ENCODE data around the gene NKX1-2. TPM values are rescaled to one million over a fixed set of nuclear protein-coding genes. Genes with fewer than 3 reads are reported as not detected.

NKX1-2 gene
- total and polyA plus RNA-seq, 2 experiments from 2014 or later: 9.8 to 39.4 TPM

- Histone ChIP-seq H3K4me2 (peak overlapping the region; percentile 34; the same call in 1 of the 2 replicates), H3K36me3 (ENCODE audit: insufficient read depth) (no peaks in the 10 kb centered on the region; the same call in 1 of the 2 replicates), H3K79me2 (replicated peaks; ENCODE audit: insufficient read depth) (peaks cover 68% of the 10 kb centered on the region), H3K4me1 (ENCODE audit: insufficient read depth) (peaks cover 27% of the 10 kb centered on the region), H3K9me2 (ENCODE audit: insufficient read depth) (no peaks in the 10 kb centered on the region), H3K27ac (ENCODE audit: low read depth) (no peak overlapping the region), H3F3A (replicated peaks; ENCODE audit: low read depth) (peaks cover 3% of the 10 kb centered on the region; the same call in 1 of the 2 replicates), H3K27me3 (ENCODE audit: insufficient read depth) (0 out of 2 replicates have a peak, but pooled peaks cover 2% of the 10 kb centered on the region), H2AFZ (no peak overlapping the region), H3K4me3 (no peak overlapping the region), H4K20me1 (replicated peaks; ENCODE audit: insufficient read depth) (peaks cover 21% of the 10 kb centered on the region)
- no peak for TF ChIP-seq JUNB (IDR thresholded peaks at IDR 0.05; ENCODE audit: unreplicated experiment)
- TF ChIP-seq ZNF114 (CRISPR knock-in tag; IDR thresholded peaks at IDR 0.05): no peak
- TF ChIP-seq, protein P1, sequence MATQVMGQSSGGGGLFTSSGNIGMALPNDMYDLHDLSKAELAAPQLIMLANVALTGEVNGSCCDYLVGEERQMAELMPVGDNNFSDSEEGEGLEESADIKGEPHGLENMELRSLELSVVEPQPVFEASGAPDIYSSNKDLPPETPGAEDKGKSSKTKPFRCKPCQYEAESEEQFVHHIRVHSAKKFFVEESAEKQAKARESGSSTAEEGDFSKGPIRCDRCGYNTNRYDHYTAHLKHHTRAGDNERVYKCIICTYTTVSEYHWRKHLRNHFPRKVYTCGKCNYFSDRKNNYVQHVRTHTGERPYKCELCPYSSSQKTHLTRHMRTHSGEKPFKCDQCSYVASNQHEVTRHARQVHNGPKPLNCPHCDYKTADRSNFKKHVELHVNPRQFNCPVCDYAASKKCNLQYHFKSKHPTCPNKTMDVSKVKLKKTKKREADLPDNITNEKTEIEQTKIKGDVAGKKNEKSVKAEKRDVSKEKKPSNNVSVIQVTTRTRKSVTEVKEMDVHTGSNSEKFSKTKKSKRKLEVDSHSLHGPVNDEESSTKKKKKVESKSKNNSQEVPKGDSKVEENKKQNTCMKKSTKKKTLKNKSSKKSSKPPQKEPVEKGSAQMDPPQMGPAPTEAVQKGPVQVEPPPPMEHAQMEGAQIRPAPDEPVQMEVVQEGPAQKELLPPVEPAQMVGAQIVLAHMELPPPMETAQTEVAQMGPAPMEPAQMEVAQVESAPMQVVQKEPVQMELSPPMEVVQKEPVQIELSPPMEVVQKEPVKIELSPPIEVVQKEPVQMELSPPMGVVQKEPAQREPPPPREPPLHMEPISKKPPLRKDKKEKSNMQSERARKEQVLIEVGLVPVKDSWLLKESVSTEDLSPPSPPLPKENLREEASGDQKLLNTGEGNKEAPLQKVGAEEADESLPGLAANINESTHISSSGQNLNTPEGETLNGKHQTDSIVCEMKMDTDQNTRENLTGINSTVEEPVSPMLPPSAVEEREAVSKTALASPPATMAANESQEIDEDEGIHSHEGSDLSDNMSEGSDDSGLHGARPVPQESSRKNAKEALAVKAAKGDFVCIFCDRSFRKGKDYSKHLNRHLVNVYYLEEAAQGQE (IDR thresholded peaks at IDR 0.05; ENCODE audit: unreplicated experiment): no peak
- ATAC-seq (no peak), DNase-seq (ENCODE audit: low spot score) (no peak)
- peaks cover 17% of the 10 kb centered on the region for H3K27me3 Mint-ChIP-seq (ENCODE audit: insufficient read depth, low read depth, poor library complexity)
- H3K9me3 Mint-ChIP-seq: no peaks in the 10 kb centered on the region
- H3K4me3 Mint-ChIP-seq: no peak overlapping the region
- peaks cover 16% of the 10 kb centered on the region; the same call in 2 of the 3 replicates for H3K36me3 Mint-ChIP-seq (ENCODE audit: low read depth)
- peaks cover 30% of the 10 kb centered on the region for H3K4me1 Mint-ChIP-seq
- no peak overlapping the region; the same call in 1 of the 2 replicates for H3K27ac Mint-ChIP-seq
Measured at GRCh38 chr10:124415210-124415609, 34.6 kb downstream of the NKX1-2 start.

GRCh38 chr10:124414076-124414475 lies 35.8 kb downstream of the NKX1-2 start:
- DNase-seq (ENCODE audit: low spot score): no peak
- TF ChIP-seq EZH2 (IDR thresholded peaks at IDR 0.05; ENCODE audit: low read depth, unreplicated experiment) (no peak), EZH2phosphoT487 (IDR thresholded peaks at IDR 0.05; ENCODE audit: unreplicated experiment) (no peak), NANOG (IDR thresholded peaks at IDR 0.05; ENCODE audit: borderline replicate concordance) (no peak), POLR2AphosphoS5 (IDR thresholded peaks at IDR 0.05; ENCODE audit: low read depth) (no peak)
- TF ChIP-seq, protein P1 (IDR thresholded peaks at IDR 0.05; ENCODE audit: unreplicated experiment): no peak
- TF ChIP-seq, protein P2, sequence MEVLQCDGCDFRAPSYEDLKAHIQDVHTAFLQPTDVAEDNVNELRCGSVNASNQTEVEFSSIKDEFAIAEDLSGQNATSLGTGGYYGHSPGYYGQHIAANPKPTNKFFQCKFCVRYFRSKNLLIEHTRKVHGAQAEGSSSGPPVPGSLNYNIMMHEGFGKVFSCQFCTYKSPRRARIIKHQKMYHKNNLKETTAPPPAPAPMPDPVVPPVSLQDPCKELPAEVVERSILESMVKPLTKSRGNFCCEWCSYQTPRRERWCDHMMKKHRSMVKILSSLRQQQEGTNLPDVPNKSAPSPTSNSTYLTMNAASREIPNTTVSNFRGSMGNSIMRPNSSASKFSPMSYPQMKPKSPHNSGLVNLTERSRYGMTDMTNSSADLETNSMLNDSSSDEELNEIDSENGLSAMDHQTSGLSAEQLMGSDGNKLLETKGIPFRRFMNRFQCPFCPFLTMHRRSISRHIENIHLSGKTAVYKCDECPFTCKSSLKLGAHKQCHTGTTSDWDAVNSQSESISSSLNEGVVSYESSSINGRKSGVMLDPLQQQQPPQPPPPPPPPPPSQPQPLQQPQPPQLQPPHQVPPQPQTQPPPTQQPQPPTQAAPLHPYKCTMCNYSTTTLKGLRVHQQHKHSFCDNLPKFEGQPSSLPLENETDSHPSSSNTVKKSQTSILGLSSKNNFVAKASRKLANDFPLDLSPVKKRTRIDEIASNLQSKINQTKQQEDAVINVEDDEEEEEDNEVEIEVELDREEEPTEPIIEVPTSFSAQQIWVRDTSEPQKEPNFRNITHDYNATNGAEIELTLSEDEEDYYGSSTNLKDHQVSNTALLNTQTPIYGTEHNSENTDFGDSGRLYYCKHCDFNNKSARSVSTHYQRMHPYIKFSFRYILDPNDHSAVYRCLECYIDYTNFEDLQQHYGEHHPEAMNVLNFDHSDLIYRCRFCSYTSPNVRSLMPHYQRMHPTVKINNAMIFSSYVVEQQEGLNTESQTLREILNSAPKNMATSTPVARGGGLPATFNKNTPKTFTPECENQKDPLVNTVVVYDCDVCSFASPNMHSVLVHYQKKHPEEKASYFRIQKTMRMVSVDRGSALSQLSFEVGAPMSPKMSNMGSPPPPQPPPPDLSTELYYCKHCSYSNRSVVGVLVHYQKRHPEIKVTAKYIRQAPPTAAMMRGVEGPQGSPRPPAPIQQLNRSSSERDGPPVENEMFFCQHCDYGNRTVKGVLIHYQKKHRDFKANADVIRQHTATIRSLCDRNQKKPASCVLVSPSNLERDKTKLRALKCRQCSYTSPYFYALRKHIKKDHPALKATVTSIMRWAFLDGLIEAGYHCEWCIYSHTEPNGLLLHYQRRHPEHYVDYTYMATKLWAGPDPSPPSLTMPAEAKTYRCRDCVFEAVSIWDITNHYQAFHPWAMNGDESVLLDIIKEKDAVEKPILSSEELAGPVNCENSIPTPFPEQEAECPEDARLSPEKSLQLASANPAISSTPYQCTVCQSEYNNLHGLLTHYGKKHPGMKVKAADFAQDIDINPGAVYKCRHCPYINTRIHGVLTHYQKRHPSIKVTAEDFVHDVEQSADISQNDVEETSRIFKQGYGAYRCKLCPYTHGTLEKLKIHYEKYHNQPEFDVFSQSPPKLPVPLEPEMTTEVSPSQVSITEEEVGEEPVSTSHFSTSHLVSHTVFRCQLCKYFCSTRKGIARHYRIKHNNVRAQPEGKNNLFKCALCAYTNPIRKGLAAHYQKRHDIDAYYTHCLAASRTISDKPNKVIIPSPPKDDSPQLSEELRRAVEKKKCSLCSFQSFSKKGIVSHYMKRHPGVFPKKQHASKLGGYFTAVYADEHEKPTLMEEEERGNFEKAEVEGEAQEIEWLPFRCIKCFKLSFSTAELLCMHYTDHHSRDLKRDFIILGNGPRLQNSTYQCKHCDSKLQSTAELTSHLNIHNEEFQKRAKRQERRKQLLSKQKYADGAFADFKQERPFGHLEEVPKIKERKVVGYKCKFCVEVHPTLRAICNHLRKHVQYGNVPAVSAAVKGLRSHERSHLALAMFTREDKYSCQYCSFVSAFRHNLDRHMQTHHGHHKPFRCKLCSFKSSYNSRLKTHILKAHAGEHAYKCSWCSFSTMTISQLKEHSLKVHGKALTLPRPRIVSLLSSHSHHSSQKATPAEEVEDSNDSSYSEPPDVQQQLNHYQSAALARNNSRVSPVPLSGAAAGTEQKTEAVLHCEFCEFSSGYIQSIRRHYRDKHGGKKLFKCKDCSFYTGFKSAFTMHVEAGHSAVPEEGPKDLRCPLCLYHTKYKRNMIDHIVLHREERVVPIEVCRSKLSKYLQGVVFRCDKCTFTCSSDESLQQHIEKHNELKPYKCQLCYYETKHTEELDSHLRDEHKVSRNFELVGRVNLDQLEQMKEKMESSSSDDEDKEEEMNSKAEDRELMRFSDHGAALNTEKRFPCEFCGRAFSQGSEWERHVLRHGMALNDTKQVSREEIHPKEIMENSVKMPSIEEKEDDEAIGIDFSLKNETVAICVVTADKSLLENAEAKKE (CRISPR knock-in tag; IDR thresholded peaks at IDR 0.05): no peak

More at GRCh38 chr10:124414076-124414475, 35.8 kb downstream of the NKX1-2 start:
- Histone ChIP-seq H3K36me3 (ENCODE audit: insufficient read depth) (no peaks in the 10 kb centered on the region; the same call in 1 of the 2 replicates), H3F3A (replicated peaks; ENCODE audit: low read depth) (peaks cover 3% of the 10 kb centered on the region; the same call in 1 of the 2 replicates), H3K27ac (ENCODE audit: low read depth) (no peak overlapping the region), H3K4me3 (no peak overlapping the region), H3K27me3 (ENCODE audit: insufficient read depth) (no peaks in the 10 kb centered on the region), H3K4me2 (no peak overlapping the region), H4K20me1 (replicated peaks; ENCODE audit: insufficient read depth) (peaks cover 21% of the 10 kb centered on the region), H3K9me2 (ENCODE audit: insufficient read depth) (no peaks in the 10 kb centered on the region), H2AFZ (no peak overlapping the region), H3K4me1 (ENCODE audit: insufficient read depth) (peaks cover 22% of the 10 kb centered on the region), H3K79me2 (replicated peaks; ENCODE audit: insufficient read depth) (peaks cover 68% of the 10 kb centered on the region)
- ATAC-seq: no peak
- Mint-ChIP-seq H3K9me3 (no peaks in the 10 kb centered on the region), H3K36me3 (ENCODE audit: low read depth) (peaks cover 19% of the 10 kb centered on the region; the same call in 2 of the 3 replicates), H3K4me1 (peaks cover 27% of the 10 kb centered on the region), H3K27ac (no peak overlapping the region), H3K27me3 (ENCODE audit: insufficient read depth, low read depth, poor library complexity) (peaks cover 10% of the 10 kb centered on the region), H3K4me3 (no peak overlapping the region)

Data from GM23338 (cell line).